Naive B cell (primary cell): ENCODE results near the gene SMIM36. TPM values are rescaled to one million over a fixed set of nuclear protein-coding genes. Genes with fewer than 3 reads are reported as not detected.
"Not testable (repeated sequence)": the region's sequence is repeated elsewhere in the genome, so short reads cannot be mapped to it uniquely, and the experiment has no call there.

ENCODE experiments used
- ATAC-seq, 2 donors: fragments of 150-1000 bp; cut with Tn5 transposase; 2 replicates each; pipeline ENCODE4 v1.10.0; 2021; ENCODE audit warnings: low read depth in 2 of 2, mild to moderate bottlenecking in 2 of 2, moderate library complexity in 2 of 2
- DNase-seq: peaks from one replicate; pipeline ENCODE4 v3.0.0; 2022
- H3K27ac Mint-ChIP-seq, 6 donors: one replicate each; pipeline ENCODE4 v1.8.0; 2020 to 2022; ENCODE audit warnings: mild to moderate bottlenecking in 6 of 6, mixed read lengths in 6 of 6, moderate library complexity in 5 of 6, inconsistent platforms in 2 of 6
- H3K27me3 Mint-ChIP-seq, 3 donors: one replicate each; pipeline ENCODE4 v1.8.0; 2021 to 2022; ENCODE audit warnings: mixed read lengths in 3 of 3, mild to moderate bottlenecking in 1 of 3
- H3K36me3 Mint-ChIP-seq, 2 donors: one replicate each; pipeline ENCODE4 v1.8.0; 2020 to 2022; ENCODE audit warnings: mixed read lengths in 2 of 2, inconsistent platforms in 1 of 2, mild to moderate bottlenecking in 1 of 2
- H3K4me1 Mint-ChIP-seq, 3 donors: one replicate each; pipeline ENCODE4 v1.8.0; 2020 to 2022; ENCODE audit warnings: mixed read lengths in 3 of 3, inconsistent platforms in 1 of 3, mild to moderate bottlenecking in 1 of 3, moderate library complexity in 1 of 3
- H3K4me3 Mint-ChIP-seq, 8 donors: one replicate each; pipeline ENCODE4 v1.8.0; 2020 to 2022; ENCODE audit warnings: mild to moderate bottlenecking in 8 of 8, mixed read lengths in 8 of 8, moderate library complexity in 8 of 8, inconsistent platforms in 2 of 8
- H3K9me3 Mint-ChIP-seq, 7 donors: one replicate each; pipeline ENCODE4 v1.8.0; 2020 to 2022; ENCODE audit warnings: mixed read lengths in 7 of 7, mild to moderate bottlenecking in 5 of 7, inconsistent platforms in 2 of 7, moderate library complexity in 1 of 7
- polyA plus RNA-seq, 6 donors: library from polyadenylated mRNA; unstranded; fragments of 300-500 nt; fragmentation: Illumina TruSeq; gene quantifications; one replicate each; pipeline ENCODE4 v1.2.3, GENCODE V29; 2021; ENCODE audit warnings: low read depth in 6 of 6

SMIM36 gene
- polyA plus RNA-seq, 6 donors from 2014 or later: not detected

GRCh38 chr17:55490376-55490775, 20.9 kb downstream of the SMIM36 start:
- Mint-ChIP-seq H3K9me3 (no peaks in the 10 kb centered on the region), H3K27me3 (peaks cover 28 to 59% (median 45%) of the 10 kb centered on the region in 3 donors), H3K4me3 (no peak overlapping the region), H3K4me1 (no peaks in the 10 kb centered on the region), H3K27ac (no peak overlapping the region), H3K36me3 (no peaks in the 10 kb centered on the region)
- DNase-seq: no peak
- no peak for ATAC-seq

GRCh38 chr17:55487695-55488432, 23.4 kb downstream of the SMIM36 start:
- no peak for ATAC-seq
- Mint-ChIP-seq H3K27me3 (peaks cover 33 to 55% (median 34%) of the 10 kb centered on the region in 3 donors), H3K36me3 (no peaks in the 10 kb centered on the region), H3K9me3 (no peaks in the 10 kb centered on the region), H3K4me3 (no peak overlapping the region), H3K27ac (peak overlapping the region in 1 of 6 donors; percentile 57), H3K4me1 (peaks cover 0 to 6% (median 0%) of the 10 kb centered on the region in 3 donors)
- DNase-seq: no peak

- H3K9me3 Mint-ChIP-seq: no peaks in the 10 kb centered on the region
- DNase-seq (no peak), ATAC-seq (no peak)
- peaks cover 0 to 9% (median 0%) of the 10 kb centered on the region in 3 donors for H3K4me1 Mint-ChIP-seq
- H3K36me3 Mint-ChIP-seq: no peaks in the 10 kb centered on the region
- peaks cover 11 to 48% (median 37%) of the 10 kb centered on the region in 3 donors for H3K27me3 Mint-ChIP-seq
- H3K4me3 Mint-ChIP-seq: no peak overlapping the region
- no peak overlapping the region for H3K27ac Mint-ChIP-seq
These were observed 26.7 kb downstream of the SMIM36 start for GRCh38 chr17:55484575-55484974.

GRCh38 chr17:55482591-55483389, 28.5 kb downstream of the SMIM36 start:
- Mint-ChIP-seq H3K4me3 (no peak overlapping the region), H3K9me3 (no peaks in the 10 kb centered on the region), H3K36me3 (no peaks in the 10 kb centered on the region), H3K27me3 (peaks cover 15 to 44% (median 30%) of the 10 kb centered on the region in 3 donors), H3K4me1 (peaks cover 0 to 9% (median 0%) of the 10 kb centered on the region in 3 donors), H3K27ac (peak overlapping the region in 1 of 6 donors; percentile 76)
- no peak for DNase-seq
- no peak for ATAC-seq

- H3K9me3 Mint-ChIP-seq: peaks cover 0 to 1% (median 0%) of the 10 kb centered on the region in 7 donors
- peaks cover 10 to 34% (median 31%) of the 10 kb centered on the region in 3 donors for H3K27me3 Mint-ChIP-seq
- H3K4me3 Mint-ChIP-seq: no peak overlapping the region
- peaks cover 0 to 9% (median 0%) of the 10 kb centered on the region in 3 donors for H3K4me1 Mint-ChIP-seq
- ATAC-seq: no peak
- no peak for DNase-seq
- no peaks in the 10 kb centered on the region for H3K36me3 Mint-ChIP-seq
- H3K27ac Mint-ChIP-seq: peak overlapping the region in 1 of 6 donors; percentile 2
These were observed 30.5 kb downstream of the SMIM36 start for GRCh38 chr17:55480631-55481315.

GRCh38 chr17:55479903-55480302, 31.3 kb downstream of the SMIM36 start:
- Mint-ChIP-seq H3K4me1 (peaks cover 0 to 9% (median 0%) of the 10 kb centered on the region in 3 donors), H3K27ac (peak overlapping the region in 1 of 6 donors; percentile 50), H3K27me3 (peaks cover 15 to 39% (median 38%) of the 10 kb centered on the region in 3 donors), H3K4me3 (no peak overlapping the region), H3K36me3 (no peaks in the 10 kb centered on the region), H3K9me3 (peaks cover 0 to 1% (median 0%) of the 10 kb centered on the region in 7 donors)
- no peak for ATAC-seq
- DNase-seq: no peak

- DNase-seq: no peak
- Mint-ChIP-seq H3K4me3 (no peak overlapping the region), H3K4me1 (peaks cover 0 to 9% (median 0%) of the 10 kb centered on the region in 3 donors), H3K9me3 (peaks cover 0 to 1% (median 0%) of the 10 kb centered on the region in 7 donors), H3K27me3 (peaks cover 15 to 43% (median 36%) of the 10 kb centered on the region in 3 donors), H3K36me3 (no peaks in the 10 kb centered on the region), H3K27ac (no peak overlapping the region)
- no peak for ATAC-seq
These were observed 32.3 kb downstream of the SMIM36 start for GRCh38 chr17:55478971-55479370.

- Mint-ChIP-seq H3K9me3 (peaks cover 0 to 9% (median 0%) of the 10 kb centered on the region in 7 donors), H3K4me3 (peak overlapping the region in 2 of 8 donors; percentile 6 to 10), H3K27me3 (peaks cover 26 to 45% (median 26%) of the 10 kb centered on the region in 3 donors), H3K36me3 (peaks cover 0 to 13% of the 10 kb centered on the region in 2 donors), H3K27ac (no peak overlapping the region), H3K4me1 (peaks cover 10 to 23% (median 14%) of the 10 kb centered on the region in 3 donors)
- ATAC-seq (no peak), DNase-seq (no peak)
These were observed 44.6 kb downstream of the SMIM36 start for GRCh38 chr17:55466671-55467070.

- H3K27me3 Mint-ChIP-seq: peaks cover 26 to 46% (median 33%) of the 10 kb centered on the region in 3 donors
- peaks cover 0 to 13% of the 10 kb centered on the region in 2 donors for H3K36me3 Mint-ChIP-seq
- not testable (repeated sequence) for H3K9me3 Mint-ChIP-seq, ATAC-seq, H3K4me3 Mint-ChIP-seq, DNase-seq
- H3K4me1 Mint-ChIP-seq: peaks cover 10 to 23% (median 14%) of the 10 kb centered on the region in 3 donors
- peak overlapping the region in 1 of 6 donors; percentile 11 for H3K27ac Mint-ChIP-seq
These were observed 45.5 kb downstream of the SMIM36 start for GRCh38 chr17:55465771-55466170.

- Mint-ChIP-seq H3K4me3 (no peak overlapping the region), H3K27ac (peak overlapping the region in 2 of 6 donors; percentile 64 to 84), H3K27me3 (peaks cover 18 to 42% (median 35%) of the 10 kb centered on the region in 3 donors), H3K36me3 (peaks cover 0 to 9% of the 10 kb centered on the region in 2 donors), H3K9me3 (peaks cover 0 to 8% (median 0%) of the 10 kb centered on the region in 7 donors), H3K4me1 (peaks cover 10 to 23% (median 14%) of the 10 kb centered on the region in 3 donors)
- ATAC-seq (peak; percentile 46 to 87), DNase-seq (peak; percentile 17)
These were observed 47.7 kb downstream of the SMIM36 start for GRCh38 chr17:55463600-55463999.

- ATAC-seq (no peak), DNase-seq (no peak)
- no peak overlapping the region for H3K27ac Mint-ChIP-seq
- peaks cover 16 to 42% (median 35%) of the 10 kb centered on the region in 3 donors for H3K27me3 Mint-ChIP-seq
- no peak overlapping the region for H3K4me3 Mint-ChIP-seq
- H3K9me3 Mint-ChIP-seq: peaks cover 0 to 3% (median 0%) of the 10 kb centered on the region in 7 donors
- peaks cover 0 to under 1% of the 10 kb centered on the region in 2 donors for H3K36me3 Mint-ChIP-seq
- H3K4me1 Mint-ChIP-seq: peaks cover 5 to 24% (median 14%) of the 10 kb centered on the region in 3 donors
These were observed 48.5 kb downstream of the SMIM36 start for GRCh38 chr17:55462711-55463110.

- H3K9me3 Mint-ChIP-seq: peaks cover 0 to 3% (median 0%) of the 10 kb centered on the region in 7 donors
These were observed 49.0 kb downstream of the SMIM36 start for GRCh38 chr17:55462234-55462633.

GRCh38 chr17:55458978-55459377, 52.3 kb downstream of the SMIM36 start:
- Mint-ChIP-seq H3K4me3 (no peak overlapping the region), H3K4me1 (peaks cover 5 to 12% (median 8%) of the 10 kb centered on the region in 3 donors), H3K36me3 (no peaks in the 10 kb centered on the region), H3K27ac (no peak overlapping the region), H3K27me3 (peaks cover 16 to 47% (median 43%) of the 10 kb centered on the region in 3 donors), H3K9me3 (no peaks in the 10 kb centered on the region)
- ATAC-seq (peak in 1 of 2 donors; percentile 28), DNase-seq (no peak)

More at GRCh38 chr17:55462234-55462633, 49.0 kb downstream of the SMIM36 start:
- peaks cover 5 to 24% (median 14%) of the 10 kb centered on the region in 3 donors for H3K4me1 Mint-ChIP-seq
- H3K4me3 Mint-ChIP-seq: no peak overlapping the region
- no peak overlapping the region for H3K27ac Mint-ChIP-seq
- H3K36me3 Mint-ChIP-seq: no peaks in the 10 kb centered on the region
- H3K27me3 Mint-ChIP-seq: peaks cover 16 to 42% (median 34%) of the 10 kb centered on the region in 3 donors
- DNase-seq: no peak
- ATAC-seq: no peak
